ENCODE data around the gene ILK. TPM values are rescaled to one million over a fixed set of nuclear protein-coding genes. Genes with fewer than 3 reads are reported as not detected.

The ILK gene
- total and polyA plus RNA-seq, 10 of the 15 experiments (the other 5 are each of a cell fraction or from before 2014, with no cell fraction given) = 51.8 to 163 (median 92.0) TPM

- no peak for TF ChIP-seq MEF2B (IDR thresholded peaks at IDR 0.05; ENCODE audit: partially characterized antibody, poor library complexity, severe bottlenecking)
- TF ChIP-seq KLF5 (IDR thresholded peaks at IDR 0.05; ENCODE audit: partially characterized antibody) = no peak
- no peak for TF ChIP-seq CREB1 (IDR thresholded peaks at IDR 0.05; ENCODE audit: low read depth)
- TF ChIP-seq USF1 (IDR thresholded peaks at IDR 0.05; ENCODE audit: borderline replicate concordance, extremely low read length, insufficient read depth, low read depth, low read length) = no peak
- TF ChIP-seq EED (IDR thresholded peaks at IDR 0.05; ENCODE audit: low read depth) = peak; percentile 20; the same call in 1 of the 2 replicates
- no peak for TF ChIP-seq MYB (IDR thresholded peaks at IDR 0.05; ENCODE audit: borderline replicate concordance, low read depth, low read length)
- TF ChIP-seq RAD21 (IDR thresholded peaks at IDR 0.05; ENCODE audit: insufficient read depth, low read depth, low read length) = peak; percentile 47
- no peak for TF ChIP-seq SIX5 (IDR thresholded peaks at IDR 0.05; ENCODE audit: low read depth, low read length, severe bottlenecking)
- no peak for TF ChIP-seq ZZZ3 (IDR thresholded peaks at IDR 0.05; ENCODE audit: control insufficient read depth, insufficient read length, low read depth)
- no peak for TF ChIP-seq MYC (IDR thresholded peaks at IDR 0.05; ENCODE audit: insufficient read depth, insufficient read length, insufficient replicate concordance, low read length, severe bottlenecking)
- TF ChIP-seq ATF7 (IDR thresholded peaks at IDR 0.05; ENCODE audit: low read depth) = no peak
- TF ChIP-seq STAT3 (IDR thresholded peaks at IDR 0.05; ENCODE audit: low read depth, low read length) = 0 out of 2 replicates have a peak, but pooled peaks have one; percentile 33
- TF ChIP-seq GATAD2B (conservative IDR thresholded peaks at IDR 0.05; ENCODE audit: low read depth) = no peak
- no peak for TF ChIP-seq CHD1 (IDR thresholded peaks at IDR 0.05; ENCODE audit: low read depth, low read length)
- peak in 1 of 2 experiments; percentile 36; a peak in 2 of 4 replicates for TF ChIP-seq IKZF2 (IDR thresholded peaks at IDR 0.05)
- no peak; the same call in 1 of the 2 replicates for TF ChIP-seq MAX (IDR thresholded peaks at IDR 0.05; ENCODE audit: low read depth, low read length)
- TF ChIP-seq ESRRA (IDR thresholded peaks at IDR 0.05; ENCODE audit: low read length) = no peak
- TF ChIP-seq SMAD1 (IDR thresholded peaks at IDR 0.05; ENCODE audit: low read depth, partially characterized antibody) = no peak
- TF ChIP-seq ZBTB40 (IDR thresholded peaks at IDR 0.05; ENCODE audit: borderline replicate concordance) = no peak
- TF ChIP-seq BRCA1 (IDR thresholded peaks at IDR 0.05; ENCODE audit: low read depth, low read length) = no peak
- no peak for TF ChIP-seq BCL3 (IDR thresholded peaks at IDR 0.05; ENCODE audit: borderline replicate concordance, insufficient read depth, low read depth, low read length, poor library complexity, severe bottlenecking)
- 0 out of 2 replicates have a peak, but pooled peaks have one; percentile 7 for TF ChIP-seq CBFB (IDR thresholded peaks at IDR 0.05; ENCODE audit: low read depth)
- TF ChIP-seq ATF2 (IDR thresholded peaks at IDR 0.05; ENCODE audit: low read length) = no peak
Measured at GRCh38 chr11:6604081-6604626, 580 bp downstream of the ILK start (continued).

Data from GM12878 (cell line).